C1 segment of cervical spinal cord (tissue), 14 donors: ENCODE measurements around the gene SIGLEC5.
"Not testable (repeated sequence)": the region's sequence is repeated elsewhere in the genome, so short reads cannot be mapped to it uniquely, and the experiment has no call there.

Experiments used
- DNase-seq, 14 donors: peaks; one replicate each; lab custom pipeline; 2025; lab: John Stamatoyannopoulos, UW

Gene SIGLEC5, protein sequence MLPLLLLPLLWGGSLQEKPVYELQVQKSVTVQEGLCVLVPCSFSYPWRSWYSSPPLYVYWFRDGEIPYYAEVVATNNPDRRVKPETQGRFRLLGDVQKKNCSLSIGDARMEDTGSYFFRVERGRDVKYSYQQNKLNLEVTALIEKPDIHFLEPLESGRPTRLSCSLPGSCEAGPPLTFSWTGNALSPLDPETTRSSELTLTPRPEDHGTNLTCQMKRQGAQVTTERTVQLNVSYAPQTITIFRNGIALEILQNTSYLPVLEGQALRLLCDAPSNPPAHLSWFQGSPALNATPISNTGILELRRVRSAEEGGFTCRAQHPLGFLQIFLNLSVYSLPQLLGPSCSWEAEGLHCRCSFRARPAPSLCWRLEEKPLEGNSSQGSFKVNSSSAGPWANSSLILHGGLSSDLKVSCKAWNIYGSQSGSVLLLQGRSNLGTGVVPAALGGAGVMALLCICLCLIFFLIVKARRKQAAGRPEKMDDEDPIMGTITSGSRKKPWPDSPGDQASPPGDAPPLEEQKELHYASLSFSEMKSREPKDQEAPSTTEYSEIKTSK

DNA sequence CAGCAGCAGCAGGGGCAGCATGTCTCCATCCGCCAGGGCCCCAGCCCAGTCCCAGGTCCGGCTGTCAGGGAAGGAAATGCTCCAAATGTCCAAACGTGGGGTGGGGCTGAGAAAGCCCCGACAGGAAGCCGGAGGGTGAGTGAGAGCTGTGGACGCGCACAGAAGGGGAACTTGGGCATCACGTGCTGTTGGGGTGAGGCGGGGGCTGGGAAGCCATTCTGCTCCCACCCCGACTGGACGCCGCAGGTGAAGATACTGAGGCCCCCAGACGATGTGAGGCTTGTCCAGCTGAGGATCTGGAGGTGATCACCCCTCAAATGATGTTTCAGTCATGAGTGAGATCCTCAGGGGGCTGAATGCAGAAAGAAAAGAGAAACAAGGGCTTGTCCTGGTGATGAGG is at the start of gene SIGLEC5:
TSS of gene SIGLEC5 (minus strand) at position 87 of the 400 bp plus-strand sequence. CDS start at position 21, 66 bp downstream.
- DNase-seq, result peak in 1 of 14 donors; percentile 14

- DNase-seq, result no peak
Measured at GRCh38 chr19:51676566-51677083, 46.4 kb upstream of the SIGLEC5 start.

- not testable (repeated sequence) for DNase-seq
Measured at GRCh38 chr19:51675911-51676565, 45.8 kb upstream of the SIGLEC5 start.

GRCh38 chr19:51668216-51668615 is 38.0 kb upstream of the SIGLEC5 start:
- DNase-seq, result no peak

DNA sequence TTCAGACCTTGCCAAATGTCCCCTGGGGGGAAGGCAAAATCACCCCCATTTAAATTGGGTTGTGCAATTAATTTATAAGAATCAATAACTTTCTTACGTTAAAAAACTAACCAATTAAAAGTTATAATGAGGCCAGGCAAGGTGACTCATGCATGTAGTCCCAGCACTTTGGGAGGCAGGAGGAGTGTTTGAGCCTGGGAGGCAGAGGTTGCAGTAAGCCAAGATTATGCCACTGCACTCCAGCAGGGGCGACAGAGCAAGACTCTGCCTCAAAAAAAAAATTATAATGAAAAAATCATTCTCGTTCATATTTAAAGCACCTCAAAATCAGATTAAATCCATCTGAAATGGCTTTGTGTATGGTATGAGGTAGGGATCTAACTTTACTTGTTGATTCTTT is 34.8 kb upstream of the SIGLEC5 start:
- DNase-seq, result no peak

GRCh38 chr19:51664131-51664530 is 33.9 kb upstream of the SIGLEC5 start:
- no peak for DNase-seq

GRCh38 chr19:51663650-51664049 is 33.4 kb upstream of the SIGLEC5 start:
- peak in 1 of 14 donors; percentile 8 for DNase-seq

- peak in 11 of 14 donors; percentile 18 to 70 (median 41) for DNase-seq
Measured at GRCh38 chr19:51660975-51661600, 30.9 kb upstream of the SIGLEC5 start.

DNA sequence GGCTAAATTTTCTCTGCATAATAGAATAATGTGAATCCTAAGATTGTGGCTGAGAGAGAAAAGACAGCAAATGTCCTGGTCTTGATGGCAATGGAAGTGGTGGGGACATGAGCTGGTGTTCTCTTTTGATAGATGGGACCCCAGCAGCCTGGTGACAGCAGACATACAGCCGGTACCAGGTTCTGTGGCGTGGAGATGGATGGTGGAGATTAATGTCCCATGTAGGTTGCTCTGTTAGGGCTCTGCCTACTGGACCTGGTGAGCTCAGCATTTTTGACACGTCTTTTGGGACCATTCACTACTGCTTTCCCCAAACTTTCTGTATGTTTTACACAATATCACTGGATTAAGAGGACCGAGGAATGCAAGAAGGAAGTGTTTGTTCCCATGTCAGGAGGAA is 24.6 kb upstream of the SIGLEC5 start:
- no peak for DNase-seq

- DNase-seq, result no peak
Measured at GRCh38 chr19:51653162-51653561, 23.0 kb upstream of the SIGLEC5 start.

- no peak for DNase-seq
Measured at GRCh38 chr19:51652266-51652665, 22.1 kb upstream of the SIGLEC5 start.

- DNase-seq, result peak in 5 of 14 donors; percentile 13 to 48 (median 45)
Measured at GRCh38 chr19:51651216-51651846, 21.1 kb upstream of the SIGLEC5 start.

DNA sequence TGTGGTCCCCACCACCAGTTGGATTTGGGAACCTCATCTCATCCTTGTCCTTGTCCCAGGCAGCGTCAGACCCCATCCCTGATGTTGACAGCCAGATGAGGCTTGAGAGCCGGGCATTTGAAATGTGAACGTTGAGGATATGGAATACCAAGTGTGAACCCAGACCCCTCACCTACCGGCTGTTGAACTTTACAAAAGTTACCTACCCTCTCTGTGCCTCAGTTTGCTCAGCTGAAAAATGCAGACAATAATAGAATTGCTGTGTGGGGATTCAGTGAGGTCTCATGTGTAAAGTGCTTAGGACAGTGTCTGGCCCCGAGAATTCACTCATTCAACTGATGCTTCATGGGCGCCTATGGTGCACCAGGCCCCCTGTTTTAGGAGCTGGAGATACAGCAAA is 17.1 kb upstream of the SIGLEC5 start:
- no peak for DNase-seq

DNA sequence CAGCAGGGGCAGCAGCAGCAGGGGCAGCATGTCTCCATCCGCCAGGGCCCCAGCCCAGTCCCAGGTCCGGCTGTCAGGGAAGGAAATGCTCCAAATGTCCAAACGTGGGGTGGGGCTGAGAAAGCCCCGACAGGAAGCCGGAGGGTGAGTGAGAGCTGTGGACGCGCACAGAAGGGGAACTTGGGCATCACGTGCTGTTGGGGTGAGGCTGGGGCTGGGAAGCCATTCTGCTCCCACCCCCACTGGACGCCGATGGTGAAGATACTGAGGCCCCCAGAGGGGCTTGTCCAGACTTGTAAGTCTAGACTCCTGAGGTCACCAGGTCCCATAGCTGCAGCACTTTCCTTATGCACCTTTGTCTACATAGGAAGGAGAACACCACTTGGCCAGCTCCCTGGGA is 16.5 kb upstream of the SIGLEC5 start, which contains the start of gene SIGLEC14:
TSS of gene SIGLEC14 (minus strand) at position 96 of the 400 bp plus-strand sequence. CDS start at position 30, 66 bp downstream.
- not testable (repeated sequence) for DNase-seq

GRCh38 chr19:51644636-51645271 is 14.6 kb upstream of the SIGLEC5 start:
- DNase-seq, result peak in 1 of 14 donors; percentile 10

- DNase-seq, result no peak
Measured at GRCh38 chr19:51641648-51642047, 11.4 kb upstream of the SIGLEC5 start.

DNA sequence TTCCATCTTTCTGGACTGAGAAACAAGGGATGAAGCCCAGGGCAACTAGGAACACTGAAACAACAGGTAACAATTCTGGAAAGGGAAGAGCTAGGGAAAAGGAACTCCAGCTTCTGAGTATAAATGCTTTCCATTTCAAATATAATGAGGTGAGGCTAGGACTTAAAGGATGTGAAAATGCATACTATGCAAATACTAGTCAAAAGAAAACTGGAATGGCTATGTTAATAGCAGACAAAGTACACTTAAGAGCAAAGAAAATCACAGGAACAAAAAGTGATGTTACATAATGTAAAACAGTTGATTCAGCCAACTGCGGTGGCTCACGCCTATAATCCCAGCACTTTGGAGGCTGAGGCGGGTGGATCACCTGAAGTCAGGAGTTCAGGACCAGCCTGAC is 10.2 kb upstream of the SIGLEC5 start:
- DNase-seq, result no peak

- no peak for DNase-seq
Measured at GRCh38 chr19:51639916-51640315, 9.7 kb upstream of the SIGLEC5 start.

GRCh38 chr19:51637362-51637978 is 7.3 kb upstream of the SIGLEC5 start:
- DNase-seq, result no peak

- DNase-seq, result no peak
Measured at GRCh38 chr19:51632126-51632525, 1.9 kb upstream of the SIGLEC5 start.
